ENCODE results near the gene ANXA1.

DNA sequence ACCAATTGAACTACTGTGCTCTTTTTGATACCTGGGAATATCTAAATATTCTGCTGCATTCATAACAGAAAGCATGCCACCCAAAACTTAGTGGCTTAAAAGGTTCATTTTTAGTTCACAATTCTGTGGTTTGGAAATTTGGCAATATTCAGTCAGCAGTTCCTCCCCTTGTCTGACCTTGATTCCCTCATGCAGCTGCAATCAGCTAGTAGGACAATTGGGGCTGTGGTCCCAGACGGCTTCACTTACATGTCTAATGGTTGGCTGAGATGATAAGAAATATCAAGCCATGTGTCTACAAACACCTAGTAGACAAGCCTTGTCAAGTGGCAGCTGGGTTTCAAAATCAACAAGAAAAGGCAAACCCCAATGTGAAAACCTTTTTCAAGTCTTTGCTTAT is 51.3 kb downstream of the ANXA1 start:
- no peak for TF ChIP-seq POLR2A (IDR thresholded peaks at IDR 0.05)
- TF ChIP-seq, protein P1, sequence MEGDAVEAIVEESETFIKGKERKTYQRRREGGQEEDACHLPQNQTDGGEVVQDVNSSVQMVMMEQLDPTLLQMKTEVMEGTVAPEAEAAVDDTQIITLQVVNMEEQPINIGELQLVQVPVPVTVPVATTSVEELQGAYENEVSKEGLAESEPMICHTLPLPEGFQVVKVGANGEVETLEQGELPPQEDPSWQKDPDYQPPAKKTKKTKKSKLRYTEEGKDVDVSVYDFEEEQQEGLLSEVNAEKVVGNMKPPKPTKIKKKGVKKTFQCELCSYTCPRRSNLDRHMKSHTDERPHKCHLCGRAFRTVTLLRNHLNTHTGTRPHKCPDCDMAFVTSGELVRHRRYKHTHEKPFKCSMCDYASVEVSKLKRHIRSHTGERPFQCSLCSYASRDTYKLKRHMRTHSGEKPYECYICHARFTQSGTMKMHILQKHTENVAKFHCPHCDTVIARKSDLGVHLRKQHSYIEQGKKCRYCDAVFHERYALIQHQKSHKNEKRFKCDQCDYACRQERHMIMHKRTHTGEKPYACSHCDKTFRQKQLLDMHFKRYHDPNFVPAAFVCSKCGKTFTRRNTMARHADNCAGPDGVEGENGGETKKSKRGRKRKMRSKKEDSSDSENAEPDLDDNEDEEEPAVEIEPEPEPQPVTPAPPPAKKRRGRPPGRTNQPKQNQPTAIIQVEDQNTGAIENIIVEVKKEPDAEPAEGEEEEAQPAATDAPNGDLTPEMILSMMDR (IDR thresholded peaks at IDR 0.05 in 8 of 11, conservative IDR thresholded peaks at IDR 0.05 in 3 of 11), result no peak
